Loucy (cell line): ENCODE data around the gene HOXA3.

ENCODE experiments used
- H2AFZ ChIP-seq: fragments of 200-600 bp; sonication (generic); 2 replicates; pipeline ENCODE4 v1.6.0; 2016; ENCODE audit warnings: antibody characterized with exemption, mild to moderate bottlenecking, low read length, moderate library complexity
- H3F3A ChIP-seq: fragments of 200-600 bp; 2 replicates; pipeline ENCODE4 v1.6.0; 2016; ENCODE audit warnings: antibody characterized with exemption, low read depth, mild to moderate bottlenecking
- H3K27me3 ChIP-seq: fragments of 200-600 bp; sonication (generic); 2 replicates; pipeline ENCODE4 v1.6.1; 2014; ENCODE audit warnings: low read length, mild to moderate bottlenecking; ENCODE audit not compliant: insufficient read depth, poor library complexity, severe bottlenecking
- H3K36me3 ChIP-seq: fragments of 200-600 bp; sonication (generic); 2 replicates; pipeline ENCODE4 v1.6.1; 2016; ENCODE audit warnings: low read length; ENCODE audit not compliant: insufficient read depth
- H3K4me1 ChIP-seq: fragments of 200-600 bp; sonication (generic); 2 replicates; pipeline ENCODE4 v1.5.1; 2014; ENCODE audit warnings: low read length, mild to moderate bottlenecking; ENCODE audit not compliant: insufficient read depth, poor library complexity, severe bottlenecking
- H3K4me2 ChIP-seq: fragments of 200-600 bp; sonication (generic); 2 replicates; pipeline ENCODE4 v1.6.0; 2014; ENCODE audit warnings: antibody characterized with exemption, low read length, low read depth, mild to moderate bottlenecking; ENCODE audit not compliant: poor library complexity, severe bottlenecking
- H3K4me3 ChIP-seq: fragments of 200-600 bp; sonication (generic); 2 replicates; pipeline ENCODE4 v1.5.1; 2014; ENCODE audit warnings: low read length, mild to moderate bottlenecking, mixed read lengths; ENCODE audit not compliant: poor library complexity, severe bottlenecking
- H3K79me2 ChIP-seq: fragments of 200-600 bp; sonication (generic); 2 replicates; pipeline ENCODE4 v1.6.1; 2014; ENCODE audit warnings: low read length; ENCODE audit not compliant: insufficient read depth
- H3K9ac ChIP-seq: fragments of 200-600 bp; sonication (generic); 2 replicates; pipeline ENCODE4 v1.6.0; 2014; ENCODE audit warnings: mild to moderate bottlenecking, low read depth, low read length, moderate library complexity; ENCODE audit not compliant: poor library complexity, severe bottlenecking
- H3K9me2 ChIP-seq: fragments of 200-600 bp; sonication (generic); replicated peaks from 2 replicates; pipeline ENCODE4 v1.6.1; 2016; ENCODE audit warnings: low read depth, low read length, mixed read lengths
- H3K9me3 ChIP-seq: fragments of 200-600 bp; sonication (generic); 2 replicates; pipeline ENCODE4 v1.6.1; 2014; ENCODE audit warnings: mild to moderate bottlenecking, antibody characterized with exemption, low read length, low read depth; ENCODE audit not compliant: insufficient read depth
- H4K20me1 ChIP-seq: fragments of 200-600 bp; sonication (generic); 2 replicates; pipeline ENCODE4 v1.6.0; 2014; ENCODE audit warnings: antibody characterized with exemption, low read length, mild to moderate bottlenecking; ENCODE audit not compliant: insufficient read depth, poor library complexity, severe bottlenecking
- EZH2phosphoT487 ChIP-seq: fragments of 200-600 bp; IDR thresholded peaks from 2 replicates; pipeline ENCODE4 v1.6.1; 2018; ENCODE audit warnings: antibody characterized with exemption, mild to moderate bottlenecking, moderate library complexity, borderline replicate concordance
- TF ChIP-seq, protein P1 (sequence below): fragments of 200-600 bp; sonication (generic); conservative IDR thresholded peaks from 2 replicates; pipeline ENCODE4 v1.5.1; 2014; ENCODE audit warnings: mild to moderate bottlenecking, antibody characterized with exemption, low read length

The HOXA3 gene

DNA sequence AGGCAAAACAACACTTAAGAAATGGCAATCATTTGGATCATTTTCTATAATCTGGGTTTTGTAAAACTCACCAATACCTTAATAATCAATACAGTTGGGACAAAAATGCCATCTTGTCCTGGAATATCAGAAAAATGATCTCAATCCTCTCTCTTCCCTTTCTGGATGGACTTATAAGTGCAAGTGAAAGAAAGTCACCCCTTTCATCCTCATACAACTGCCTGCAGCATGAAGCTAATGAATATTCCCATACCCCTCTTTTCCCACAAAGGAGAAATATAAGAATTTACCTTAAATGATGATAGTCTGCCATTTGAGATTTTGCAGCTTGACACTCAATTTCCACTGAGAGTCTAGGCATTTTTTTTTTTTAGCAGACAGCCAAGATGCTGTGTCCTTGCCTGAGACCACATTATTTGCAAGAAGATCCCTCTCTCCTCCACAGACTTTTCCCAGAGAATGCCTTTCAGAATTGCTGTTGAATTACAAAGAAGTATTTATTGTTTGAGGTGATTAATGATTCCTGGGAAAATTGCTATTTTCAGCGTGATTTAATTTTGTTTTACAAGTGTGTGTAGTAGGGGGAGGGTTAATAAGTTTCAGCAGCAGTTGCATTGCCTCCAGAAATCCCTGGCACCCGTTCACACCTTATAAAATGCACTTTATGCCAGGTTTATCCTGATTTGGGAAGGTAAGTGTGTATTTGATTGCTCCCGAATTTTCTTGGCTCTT lies 25.6 kb downstream of the HOXA3 start:
- Histone ChIP-seq H3F3A (no peaks in the 10 kb centered on the region), H3K4me1 (no peaks in the 10 kb centered on the region)

DNA sequence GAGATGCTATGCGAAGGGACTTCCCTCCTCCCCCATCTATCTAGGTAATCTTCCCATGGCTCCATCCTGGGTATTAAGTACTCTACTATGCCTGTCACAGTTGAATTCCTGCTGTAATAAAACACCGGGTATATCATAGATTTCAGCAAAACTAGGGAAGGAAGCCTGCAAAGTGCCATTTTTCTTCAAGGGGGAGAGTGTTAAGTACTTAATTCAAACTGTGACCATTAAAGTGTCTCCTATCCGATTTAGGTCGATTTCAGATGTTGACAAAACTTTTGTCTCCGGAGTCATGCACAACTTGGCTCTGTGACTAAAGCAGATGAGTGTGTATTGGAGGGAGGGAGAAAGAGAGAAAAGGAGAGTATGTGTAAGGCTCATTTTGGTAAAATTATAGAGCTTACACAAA lies 26.4 kb downstream of the HOXA3 start:
- no peaks in the 10 kb centered on the region for H3F3A ChIP-seq
- H4K20me1 ChIP-seq, result peaks cover 61% of the 10 kb centered on the region
- no peaks in the 10 kb centered on the region for H3K9me3 ChIP-seq
- TF ChIP-seq, protein P1, sequence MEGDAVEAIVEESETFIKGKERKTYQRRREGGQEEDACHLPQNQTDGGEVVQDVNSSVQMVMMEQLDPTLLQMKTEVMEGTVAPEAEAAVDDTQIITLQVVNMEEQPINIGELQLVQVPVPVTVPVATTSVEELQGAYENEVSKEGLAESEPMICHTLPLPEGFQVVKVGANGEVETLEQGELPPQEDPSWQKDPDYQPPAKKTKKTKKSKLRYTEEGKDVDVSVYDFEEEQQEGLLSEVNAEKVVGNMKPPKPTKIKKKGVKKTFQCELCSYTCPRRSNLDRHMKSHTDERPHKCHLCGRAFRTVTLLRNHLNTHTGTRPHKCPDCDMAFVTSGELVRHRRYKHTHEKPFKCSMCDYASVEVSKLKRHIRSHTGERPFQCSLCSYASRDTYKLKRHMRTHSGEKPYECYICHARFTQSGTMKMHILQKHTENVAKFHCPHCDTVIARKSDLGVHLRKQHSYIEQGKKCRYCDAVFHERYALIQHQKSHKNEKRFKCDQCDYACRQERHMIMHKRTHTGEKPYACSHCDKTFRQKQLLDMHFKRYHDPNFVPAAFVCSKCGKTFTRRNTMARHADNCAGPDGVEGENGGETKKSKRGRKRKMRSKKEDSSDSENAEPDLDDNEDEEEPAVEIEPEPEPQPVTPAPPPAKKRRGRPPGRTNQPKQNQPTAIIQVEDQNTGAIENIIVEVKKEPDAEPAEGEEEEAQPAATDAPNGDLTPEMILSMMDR, result no peak
- no peak for TF ChIP-seq EZH2phosphoT487
- H2AFZ ChIP-seq, result no peak overlapping the region
- H3K9me2 ChIP-seq, result no peaks in the 10 kb centered on the region
- no peaks in the 10 kb centered on the region for H3K27me3 ChIP-seq
- no peak overlapping the region for H3K9ac ChIP-seq
- no peaks in the 10 kb centered on the region for H3K4me1 ChIP-seq
- no peak overlapping the region for H3K4me3 ChIP-seq
- peaks cover 88% of the 10 kb centered on the region; the same call in 1 of the 2 replicates for H3K36me3 ChIP-seq
- no peak overlapping the region for H3K4me2 ChIP-seq
- peaks cover 98% of the 10 kb centered on the region for H3K79me2 ChIP-seq

More for the DNA sequence above, 25.6 kb downstream of the HOXA3 start:
- Histone ChIP-seq H2AFZ (no peak overlapping the region), H3K36me3 (peaks cover 86% of the 10 kb centered on the region), H3K27me3 (no peaks in the 10 kb centered on the region), H3K4me2 (no peak overlapping the region), H3K9me3 (no peaks in the 10 kb centered on the region), H3K4me3 (no peak overlapping the region), H4K20me1 (peaks cover 61% of the 10 kb centered on the region), H3K9ac (no peak overlapping the region), H3K9me2 (no peaks in the 10 kb centered on the region), H3K79me2 (peaks cover 98% of the 10 kb centered on the region)
- TF ChIP-seq, protein P1, result no peak
- TF ChIP-seq EZH2phosphoT487, result no peak

GRCh38 chr7:27124902-27125689 lies 27.3 kb downstream of the HOXA3 start:
- Histone ChIP-seq H3K79me2 (peaks cover 99% of the 10 kb centered on the region), H3K9ac (no peak overlapping the region), H4K20me1 (peaks cover 61% of the 10 kb centered on the region), H3K9me3 (no peaks in the 10 kb centered on the region), H3K27me3 (no peaks in the 10 kb centered on the region), H3F3A (no peaks in the 10 kb centered on the region), H3K36me3 (peaks cover 95% of the 10 kb centered on the region; the same call in 1 of the 2 replicates), H3K4me1 (no peaks in the 10 kb centered on the region), H3K9me2 (no peaks in the 10 kb centered on the region), H3K4me2 (no peak overlapping the region), H3K4me3 (no peak overlapping the region), H2AFZ (no peak overlapping the region)
- TF ChIP-seq, protein P1, result no peak
- TF ChIP-seq EZH2phosphoT487, result no peak
